Measurements from ENCODE around the gene SSTR3.

DNA sequence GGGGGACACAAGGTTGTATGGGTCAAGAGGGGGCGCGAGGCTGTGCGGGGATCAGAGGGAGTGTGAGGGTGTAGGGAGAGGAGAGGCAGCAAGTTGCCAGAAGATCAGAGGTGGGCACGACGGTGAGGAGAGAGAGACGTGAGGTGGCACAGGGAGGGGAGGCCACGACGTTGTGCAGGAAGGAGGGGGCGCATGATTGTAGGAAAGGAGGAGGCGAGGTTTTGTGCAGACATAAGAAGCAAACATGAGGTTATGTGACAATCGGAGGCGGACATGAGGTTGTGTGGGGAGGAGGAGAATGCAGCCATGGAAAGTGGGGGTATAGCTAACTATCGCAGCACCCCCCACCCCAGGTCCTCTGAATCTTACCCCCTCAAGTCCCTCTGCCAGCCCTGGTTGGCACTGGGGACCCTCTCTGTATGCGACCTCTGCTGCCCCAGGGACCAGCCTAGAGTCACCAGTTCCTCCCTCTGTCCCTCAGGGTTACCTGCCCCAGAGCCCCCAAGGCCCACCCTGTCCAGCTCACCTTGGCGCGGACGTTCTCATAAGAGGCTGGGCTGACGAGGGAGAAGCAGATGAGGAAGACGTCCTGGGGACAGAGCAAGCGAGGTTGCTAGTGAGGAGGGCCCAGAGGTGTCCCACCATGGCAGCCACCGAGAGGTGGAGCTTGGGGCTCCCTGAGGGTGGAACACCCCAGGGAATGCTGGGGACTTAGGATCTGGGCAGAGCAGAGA, 19.3 kb upstream of the SSTR3 start:
- TF ChIP-seq, protein P1, sequence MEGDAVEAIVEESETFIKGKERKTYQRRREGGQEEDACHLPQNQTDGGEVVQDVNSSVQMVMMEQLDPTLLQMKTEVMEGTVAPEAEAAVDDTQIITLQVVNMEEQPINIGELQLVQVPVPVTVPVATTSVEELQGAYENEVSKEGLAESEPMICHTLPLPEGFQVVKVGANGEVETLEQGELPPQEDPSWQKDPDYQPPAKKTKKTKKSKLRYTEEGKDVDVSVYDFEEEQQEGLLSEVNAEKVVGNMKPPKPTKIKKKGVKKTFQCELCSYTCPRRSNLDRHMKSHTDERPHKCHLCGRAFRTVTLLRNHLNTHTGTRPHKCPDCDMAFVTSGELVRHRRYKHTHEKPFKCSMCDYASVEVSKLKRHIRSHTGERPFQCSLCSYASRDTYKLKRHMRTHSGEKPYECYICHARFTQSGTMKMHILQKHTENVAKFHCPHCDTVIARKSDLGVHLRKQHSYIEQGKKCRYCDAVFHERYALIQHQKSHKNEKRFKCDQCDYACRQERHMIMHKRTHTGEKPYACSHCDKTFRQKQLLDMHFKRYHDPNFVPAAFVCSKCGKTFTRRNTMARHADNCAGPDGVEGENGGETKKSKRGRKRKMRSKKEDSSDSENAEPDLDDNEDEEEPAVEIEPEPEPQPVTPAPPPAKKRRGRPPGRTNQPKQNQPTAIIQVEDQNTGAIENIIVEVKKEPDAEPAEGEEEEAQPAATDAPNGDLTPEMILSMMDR (IDR thresholded peaks at IDR 0.05) = no peak
- no peak for TF ChIP-seq POLR2A (IDR thresholded peaks at IDR 0.05)
